HepG2 (cell line): ENCODE data around the gene DTX4. TPM values are rescaled to one million over a fixed set of nuclear protein-coding genes. Genes with fewer than 3 reads are reported as not detected.

Experiments used
- ATF4 ChIP-seq, 2 experiments: fragments of 450-650 bp in 1 of 2; sonication (generic) in 1 of 2; formaldehyde crosslinking; IDR thresholded peaks; 2 replicates each; pipeline versions ENCODE4 v1.5.0 to v1.8.0; 2020 to 2022; ENCODE audit warnings: mild to moderate bottlenecking in 1 of 2, missing genetic modification reagents in 1 of 2
- ATF7 ChIP-seq, 2 experiments: fragments of 450-650 bp in 1 of 2; sonication (generic) in 1 of 2; formaldehyde crosslinking in 1 of 2; IDR thresholded peaks; 2 replicates each; pipeline versions ENCODE4 v1.4.0 to v1.6.1; 2016 to 2020; ENCODE audit warnings: antibody characterized with exemption in 1 of 2, mild to moderate bottlenecking in 1 of 2, missing genetic modification reagents in 1 of 2
- MNT ChIP-seq: fragments of 450-650 bp; IDR thresholded peaks from 2 replicates; pipeline ENCODE4 v1.6.1; 2016
- MXI1 ChIP-seq: IDR thresholded peaks from 3 replicates; pipeline ENCODE4 v1.6.1; 2012; ENCODE audit warnings: low read depth, low read length, inconsistent platforms, borderline replicate concordance
- PITX1 ChIP-seq: sonication (generic); formaldehyde crosslinking; IDR thresholded peaks from 2 replicates; pipeline ENCODE4 v1.5.1; 2020; ENCODE audit warnings: mild to moderate bottlenecking, missing genetic modification reagents
- SOX13 ChIP-seq, 3 experiments: fragments of 450-650 bp in 1 of 3; sonication (generic) in 1 of 3; formaldehyde crosslinking in 1 of 3; IDR thresholded peaks in 2 of 3; conservative IDR thresholded peaks in 1 of 3; 2 replicates each; pipeline versions ENCODE4 v1.5.0 to v1.6.1; 2016 to 2020; ENCODE audit warnings: antibody characterized with exemption in 1 of 3, mild to moderate bottlenecking in 1 of 3, missing compliant biosample characterization in 1 of 3, missing genetic modification reagents in 1 of 3, moderate library complexity in 1 of 3
- ZBTB20 ChIP-seq: sonication (generic); formaldehyde crosslinking; IDR thresholded peaks from 2 replicates; pipeline ENCODE4 v1.8.1; 2023; ENCODE audit warnings: missing genetic modification reagents, low read depth, mild to moderate bottlenecking, borderline replicate concordance
- ZBTB8A ChIP-seq: sonication (generic); formaldehyde crosslinking; IDR thresholded peaks from 2 replicates; pipeline ENCODE4 v1.4.0; 2020; ENCODE audit warnings: mild to moderate bottlenecking, low read depth, missing genetic modification reagents, borderline replicate concordance
- ZKSCAN5 ChIP-seq: sonication (generic); formaldehyde crosslinking; IDR thresholded peaks from 2 replicates; pipeline ENCODE4 v1.5.1; 2020; ENCODE audit warnings: mild to moderate bottlenecking, missing genetic modification reagents
- ZNF281 ChIP-seq: sonication (generic); formaldehyde crosslinking; IDR thresholded peaks from 2 replicates; pipeline ENCODE4 v1.4.0; 2020; ENCODE audit warnings: missing genetic modification reagents, borderline replicate concordance
- ZNF350 ChIP-seq: sonication (generic); formaldehyde crosslinking; IDR thresholded peaks from 2 replicates; pipeline ENCODE4 v1.4.0; 2020; ENCODE audit warnings: mild to moderate bottlenecking, low read depth, missing genetic modification reagents, borderline replicate concordance
- ZNF574 ChIP-seq: sonication (generic); formaldehyde crosslinking; IDR thresholded peaks from 2 replicates; pipeline ENCODE4 v1.4.0; 2020; ENCODE audit warnings: missing genetic modification reagents
- ZSCAN30 ChIP-seq: sonication (generic); formaldehyde crosslinking; IDR thresholded peaks from 2 replicates; pipeline ENCODE4 v1.5.0; 2020; ENCODE audit warnings: mild to moderate bottlenecking, missing genetic modification reagents
- ZSCAN5A ChIP-seq: sonication (generic); formaldehyde crosslinking; IDR thresholded peaks from 2 replicates; pipeline ENCODE4 v1.8.0; 2022; ENCODE audit warnings: mild to moderate bottlenecking, missing genetic modification reagents, borderline replicate concordance
- polyA plus RNA-seq, 8 experiments: library from polyadenylated mRNA; depleted of rRNA in 3 of 8; stranded (reverse) in 7 of 8; unstranded in 1 of 8; fragments of >200 nt; fragmentation: Illumina TruSeq in 4 of 8; extraction: Trizol in 4 of 8; gene quantifications; 2 replicates each; pipeline versions ENCODE4 v1.2.1 to v1.2.3, GENCODE V29; 2011 to 2016; ENCODE audit warnings: low read depth in 4 of 8, missing spikeins in 1 of 8, mixed read lengths in 1 of 8; ENCODE audit not compliant: insufficient read depth in 1 of 8
- total RNA-seq, 5 experiments: library from RNA; depleted of rRNA; stranded (reverse); fragments of >200 nt; fragmentation: Illumina TruSeq; extraction: Trizol; gene quantifications; 2 replicates each; pipeline ENCODE4 v1.2.3, GENCODE V29; 2016; ENCODE audit warnings: low read depth in 1 of 5

Gene DTX4
- total and polyA plus RNA-seq, 2 of the 13 experiments (the other 11 are each of a cell fraction or from before 2014, with no cell fraction given), result 0.67 to 5.6 TPM

GRCh38 chr11:59173964-59174663 is 2.2 kb downstream of the DTX4 start (continued):
- TF ChIP-seq ZNF574 (CRISPR knock-in tag) (0 out of 2 replicates have a peak, but pooled peaks have one; percentile 35), SOX13 (IDR thresholded peaks at IDR 0.05) (0 out of 2 replicates have a peak, but pooled peaks have one; percentile 69), SOX13 (CRISPR knock-in tag; conservative IDR thresholded peaks at IDR 0.05 in 1 of 2, IDR thresholded peaks at IDR 0.05 in 1 of 2) (peak in 1 of 2 experiments; percentile 83; a peak in 2 of 4 replicates), MNT (no peak), ATF7 (IDR thresholded peaks at IDR 0.05) (peak; percentile 41; the same call in 1 of the 2 replicates), ATF7 (CRISPR knock-in tag; IDR thresholded peaks at IDR 0.05) (no peak), ZBTB8A (CRISPR knock-in tag) (no peak), ZSCAN5A (CRISPR knock-in tag) (peak; percentile 63; the same call in 1 of the 2 replicates), ZKSCAN5 (CRISPR knock-in tag) (peak; percentile 100), ZSCAN30 (CRISPR knock-in tag) (0 out of 2 replicates have a peak, but pooled peaks have one; percentile 30), ZNF350 (CRISPR knock-in tag) (peak; percentile 61; the same call in 1 of the 2 replicates), ATF4 (CRISPR knock-in tag; IDR thresholded peaks at IDR 0.05) (no peak; a peak in 1 of 4 replicates), ZBTB20 (no peak), PITX1 (CRISPR knock-in tag) (peak; percentile 99), ZNF281 (CRISPR knock-in tag) (peak; percentile 98), MXI1 (no peak)
